AG09319 (cell line): ENCODE results near the gene GRIFIN.

Source experiments
- DNase-seq: peaks from one replicate; pipeline ENCODE4 v3.0.0-alpha.2; 2010; ENCODE audit warnings: low read depth; ENCODE audit errors: extremely low read depth
- CTCF ChIP-seq: IDR thresholded peaks from 2 replicates; pipeline ENCODE4 v1.5.1; 2011; ENCODE audit warnings: low read depth, mild to moderate bottlenecking, inconsistent platforms, low read length, moderate library complexity

The GRIFIN gene

GRCh38 chr7:2490181-2490651 lies 14.0 kb upstream of the GRIFIN start:
- no peak for DNase-seq
- TF ChIP-seq CTCF, result no peak

- no peak for DNase-seq
- TF ChIP-seq CTCF, result no peak
These were observed 12.5 kb upstream of the GRIFIN start for GRCh38 chr7:2488681-2489080.

GRCh38 chr7:2488272-2488645 lies 12.1 kb upstream of the GRIFIN start:
- no peak for DNase-seq
- TF ChIP-seq CTCF, result no peak

GRCh38 chr7:2487586-2488271 lies 11.5 kb upstream of the GRIFIN start:
- no peak for TF ChIP-seq CTCF
- DNase-seq, result no peak

GRCh38 chr7:2484868-2485267 lies 8.7 kb upstream of the GRIFIN start:
- no peak for TF ChIP-seq CTCF
- no peak for DNase-seq

- TF ChIP-seq CTCF, result no peak
- DNase-seq, result no peak
These were observed 7.3 kb upstream of the GRIFIN start for GRCh38 chr7:2483494-2483893.

GRCh38 chr7:2482725-2483451 lies 6.7 kb upstream of the GRIFIN start:
- DNase-seq, result no peak
- no peak; the same call in 1 of the 2 replicates for TF ChIP-seq CTCF
